ENCODE results near the gene EP300.
"Not testable (repeated sequence)": the region's sequence is repeated elsewhere in the genome, so short reads cannot be mapped to it uniquely, and the experiment has no call there.

- not testable (repeated sequence) for TF ChIP-seq CTCF (IDR thresholded peaks at IDR 0.05 in 8 of 11, conservative IDR thresholded peaks at IDR 0.05 in 3 of 11); POLR2A (IDR thresholded peaks at IDR 0.05)
- TF ChIP-seq POLR2AphosphoS5 (IDR thresholded peaks at IDR 0.05): peak in 2 of 3 donors; percentile 29 to 40
Measured at GRCh38 chr22:41180362-41180761, 88.0 kb downstream of the EP300 start.

Measured in spleen (tissue), 7 donors.